ENCODE measurements around the gene RAB28.

DNA sequence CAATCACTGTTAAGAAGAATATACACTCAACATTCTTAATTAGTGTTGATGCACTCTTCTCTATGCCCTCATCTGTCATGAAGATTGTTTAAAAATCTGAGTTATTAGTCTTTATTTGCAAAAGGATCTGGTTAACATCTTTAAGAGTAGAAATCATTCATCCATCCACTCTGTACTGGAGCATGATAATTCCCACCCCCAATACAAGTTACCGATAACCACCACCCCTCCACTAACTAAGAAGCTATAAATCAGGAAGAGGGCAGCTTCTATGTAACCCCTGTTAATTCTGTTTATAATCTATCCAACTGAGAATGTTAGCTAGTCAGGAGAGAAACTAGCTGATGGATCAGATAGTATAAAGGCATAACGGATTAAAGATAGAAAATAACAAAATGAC is 34.5 kb downstream of the RAB28 start:
- TF ChIP-seq, protein P1, sequence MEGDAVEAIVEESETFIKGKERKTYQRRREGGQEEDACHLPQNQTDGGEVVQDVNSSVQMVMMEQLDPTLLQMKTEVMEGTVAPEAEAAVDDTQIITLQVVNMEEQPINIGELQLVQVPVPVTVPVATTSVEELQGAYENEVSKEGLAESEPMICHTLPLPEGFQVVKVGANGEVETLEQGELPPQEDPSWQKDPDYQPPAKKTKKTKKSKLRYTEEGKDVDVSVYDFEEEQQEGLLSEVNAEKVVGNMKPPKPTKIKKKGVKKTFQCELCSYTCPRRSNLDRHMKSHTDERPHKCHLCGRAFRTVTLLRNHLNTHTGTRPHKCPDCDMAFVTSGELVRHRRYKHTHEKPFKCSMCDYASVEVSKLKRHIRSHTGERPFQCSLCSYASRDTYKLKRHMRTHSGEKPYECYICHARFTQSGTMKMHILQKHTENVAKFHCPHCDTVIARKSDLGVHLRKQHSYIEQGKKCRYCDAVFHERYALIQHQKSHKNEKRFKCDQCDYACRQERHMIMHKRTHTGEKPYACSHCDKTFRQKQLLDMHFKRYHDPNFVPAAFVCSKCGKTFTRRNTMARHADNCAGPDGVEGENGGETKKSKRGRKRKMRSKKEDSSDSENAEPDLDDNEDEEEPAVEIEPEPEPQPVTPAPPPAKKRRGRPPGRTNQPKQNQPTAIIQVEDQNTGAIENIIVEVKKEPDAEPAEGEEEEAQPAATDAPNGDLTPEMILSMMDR (IDR thresholded peaks at IDR 0.05) = no peak
- TF ChIP-seq POLR2A (IDR thresholded peaks at IDR 0.05) = no peak
